Measurements from ENCODE around the gene HADHB. TPM values are rescaled to one million over a fixed set of nuclear protein-coding genes. Genes with fewer than 3 reads are reported as not detected.

HADHB gene
- total and polyA plus RNA-seq, 2 donors: 41.7 to 92.8 TPM

DNA sequence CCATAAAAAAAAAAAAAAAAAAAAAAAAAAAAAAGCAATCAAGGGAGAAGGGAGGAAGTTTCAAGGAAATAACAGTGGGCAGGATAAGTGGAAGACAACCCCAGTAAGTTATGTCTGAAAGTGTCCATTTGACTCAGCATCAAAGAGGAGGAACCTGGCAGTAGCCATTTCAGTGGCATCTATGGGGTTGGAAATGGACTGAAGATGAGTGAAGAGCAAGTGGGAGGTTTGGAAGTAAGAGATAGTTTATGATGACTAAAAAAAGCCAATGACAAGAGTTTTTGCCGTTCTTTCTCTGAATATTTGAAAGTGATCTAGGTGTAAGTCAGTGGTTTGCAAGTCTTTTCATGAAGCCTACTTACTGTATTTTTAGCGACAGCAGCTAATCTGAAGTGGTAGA is 92.0 kb downstream of the HADHB start:
- Histone ChIP-seq H3K4me3 (ENCODE audit: low read length in 2 of 2) (no peak overlapping the region), H3K9me3 (ENCODE audit: control insufficient read depth in 2 of 2, insufficient read depth in 1 of 2, low read length in 1 of 2) (no peaks in the 10 kb centered on the region), H3K27ac (ENCODE audit: low read depth in 1 of 2, low read length in 1 of 2) (no peak overlapping the region), H3K27me3 (ENCODE audit: control insufficient read depth in 2 of 2, insufficient read depth in 1 of 2, low read length in 1 of 2) (no peaks in the 10 kb centered on the region), H3K36me3 (ENCODE audit: control insufficient read depth in 2 of 2, insufficient read depth in 2 of 2, low read length in 1 of 2) (no peaks in the 10 kb centered on the region), H3K4me1 (ENCODE audit: control insufficient read depth in 2 of 2, insufficient read depth in 2 of 2, low read length in 2 of 2) (no peaks in the 10 kb centered on the region)
- 97% methylated on average over 2 of the region's 2 CpGs for WGBS
- no peak for DNase-seq (ENCODE audit: low read depth in 6 of 9, low spot score in 9 of 9)

DNA sequence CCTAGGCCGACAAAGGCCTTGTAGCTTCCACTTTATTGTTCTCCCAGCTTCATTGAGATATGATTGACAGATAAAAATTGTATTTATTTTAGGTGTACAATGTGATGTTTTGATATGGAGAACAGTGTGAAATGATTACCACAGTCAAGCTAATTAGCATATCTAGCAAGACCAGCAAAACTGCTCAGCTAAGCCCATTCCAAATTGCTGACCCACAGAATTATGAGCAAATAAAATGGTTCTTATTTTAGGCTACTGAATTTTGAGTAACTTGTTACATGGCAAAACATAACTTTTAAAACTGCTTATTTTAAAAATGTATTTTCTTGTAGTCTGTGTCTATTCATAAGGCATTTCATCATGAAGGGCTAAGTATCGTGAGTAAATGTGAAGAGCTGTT is 92.6 kb downstream of the HADHB start:
- no peak overlapping the region for H3K27ac ChIP-seq (ENCODE audit: low read depth in 1 of 2, low read length in 1 of 2)
- no peaks in the 10 kb centered on the region for H3K36me3 ChIP-seq (ENCODE audit: control insufficient read depth in 2 of 2, insufficient read depth in 2 of 2, low read length in 1 of 2)
- no peak overlapping the region for H3K4me3 ChIP-seq (ENCODE audit: low read length in 2 of 2)
- 97% methylated on average over 2 of the region's 2 CpGs for WGBS
- DNase-seq (ENCODE audit: low read depth in 6 of 9, low spot score in 9 of 9): no peak
- H3K4me1 ChIP-seq (ENCODE audit: control insufficient read depth in 2 of 2, insufficient read depth in 2 of 2, low read length in 2 of 2): no peaks in the 10 kb centered on the region
- no peaks in the 10 kb centered on the region for H3K27me3 ChIP-seq (ENCODE audit: control insufficient read depth in 2 of 2, insufficient read depth in 1 of 2, low read length in 1 of 2)
- H3K9me3 ChIP-seq (ENCODE audit: control insufficient read depth in 2 of 2, insufficient read depth in 1 of 2, low read length in 1 of 2): no peaks in the 10 kb centered on the region

Other genes with a start within 250 kb of the HADHB start
- 61.3 TPM for gene RAB10, start 210.9 kb upstream of the HADHB start, total RNA-seq
- gene RAB10, start 210.9 kb upstream of the HADHB start, polyA plus RNA-seq: 72.9 TPM
- 0.71 TPM for gene GAREM2, start 71.9 kb upstream of the HADHB start, total RNA-seq
- 0.59 TPM for gene GAREM2, start 71.9 kb upstream of the HADHB start, polyA plus RNA-seq
- 114 TPM for gene HADHA, start 307 bp upstream of the HADHB start, total RNA-seq
- 57.1 TPM for gene HADHA, start 307 bp upstream of the HADHB start, polyA plus RNA-seq
- gene SELENOI, start 101.2 kb downstream of the HADHB start, total RNA-seq: 9.1 TPM
- gene SELENOI, start 101.2 kb downstream of the HADHB start, polyA plus RNA-seq: 4.6 TPM
- gene ADGRF3, start 101.8 kb downstream of the HADHB start, total RNA-seq: 0.33 TPM
- gene ADGRF3, start 101.8 kb downstream of the HADHB start, polyA plus RNA-seq: 0.39 TPM
- 0.14 TPM for gene DRC1, start 157.0 kb downstream of the HADHB start, total RNA-seq
- gene DRC1, start 157.0 kb downstream of the HADHB start, polyA plus RNA-seq: 0.27 TPM
- 0.42 TPM for gene OTOF, start 233.2 kb downstream of the HADHB start, total RNA-seq
- gene OTOF, start 233.2 kb downstream of the HADHB start, polyA plus RNA-seq: 0.71 TPM

All from thymus (tissue), 11 donors.